ENCODE data around the gene CPTP. TPM values are rescaled to one million over a fixed set of nuclear protein-coding genes. Genes with fewer than 3 reads are reported as not detected.

CPTP gene
- total and polyA plus RNA-seq, 2 of the 13 experiments (the other 11 are each of a cell fraction or from before 2014, with no cell fraction given) = 5.5 to 9.3 TPM

DNA sequence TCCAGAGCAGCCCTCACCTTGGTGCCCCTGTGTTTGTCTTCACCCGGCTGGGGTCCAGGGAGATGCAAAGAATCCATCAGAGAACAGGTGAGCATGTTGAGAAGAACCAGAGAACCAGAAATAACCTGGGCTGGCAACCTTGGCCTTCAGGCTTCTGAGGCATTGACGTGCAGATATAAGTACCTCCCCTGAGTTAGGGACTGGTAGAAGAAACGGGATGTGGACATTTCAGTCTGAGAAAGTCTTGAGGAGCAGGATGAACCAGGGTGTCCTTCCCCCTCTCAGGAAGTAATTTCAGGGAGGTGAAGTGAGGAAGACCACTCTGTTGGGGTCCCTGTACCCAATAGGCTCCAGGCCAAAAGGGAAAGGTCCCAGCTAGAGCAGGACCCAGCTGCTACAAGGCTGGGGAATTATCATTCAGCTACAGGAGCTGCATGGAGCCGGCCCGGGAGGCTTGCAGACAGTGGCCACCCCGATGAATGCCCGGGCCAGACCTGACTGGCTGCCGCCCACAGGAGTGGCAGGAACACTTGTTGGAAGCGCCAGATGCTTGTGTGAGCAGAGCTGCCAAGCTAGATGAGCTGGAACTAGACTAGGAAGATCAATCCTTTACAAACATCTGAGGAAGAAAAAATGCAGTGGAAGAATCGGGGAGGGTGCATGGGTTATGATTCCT, 52.1 kb downstream of the CPTP start (continued):
- TF ChIP-seq ZNF232 (CRISPR knock-in tag; IDR thresholded peaks at IDR 0.05; ENCODE audit: borderline replicate concordance) (no peak), ZSCAN21 (CRISPR knock-in tag; IDR thresholded peaks at IDR 0.05; ENCODE audit: borderline replicate concordance) (0 out of 2 replicates have a peak, but pooled peaks have one; percentile 17)

DNA sequence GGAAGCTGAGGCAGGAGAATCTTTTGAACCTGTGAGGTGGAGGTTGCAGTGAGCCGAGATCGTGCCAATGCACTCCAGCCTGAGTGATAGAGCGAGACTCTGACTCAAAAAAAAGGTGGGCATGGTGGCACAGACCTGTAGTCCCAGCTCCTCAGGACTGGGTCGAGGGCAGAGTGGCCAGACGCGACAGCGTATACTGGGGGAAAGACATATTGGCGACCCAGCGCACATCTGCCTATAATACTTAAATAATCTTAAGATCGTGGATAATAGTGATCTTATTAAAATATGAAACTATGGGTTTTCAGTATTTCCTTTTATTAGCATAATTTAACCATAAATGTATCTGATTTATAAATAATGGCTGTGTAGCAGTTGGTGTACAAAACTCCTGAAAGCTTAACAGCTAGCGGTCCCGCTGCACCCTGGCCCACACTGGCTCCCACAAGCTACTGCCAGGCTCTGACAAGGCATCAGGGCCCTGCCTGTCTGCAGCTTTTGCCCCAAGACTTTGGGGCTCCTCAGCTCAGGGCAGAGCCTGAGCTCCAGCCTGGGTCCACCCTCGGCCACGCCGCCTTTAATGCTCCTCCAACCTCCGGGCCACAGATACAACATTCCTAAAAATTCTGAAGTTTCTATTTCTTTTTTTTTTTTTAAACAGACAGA, 53.1 kb downstream of the CPTP start:
- no peak for DNase-seq (ENCODE audit: low spot score)
- H3K4me1 ChIP-seq (ENCODE audit: insufficient read depth, low read length) = peaks cover 31% of the 10 kb centered on the region
- no peak overlapping the region for H3K4me3 ChIP-seq (replicated peaks in 1 of 3; ENCODE audit: insufficient read depth in 1 of 3, low read depth in 2 of 3, low read length in 3 of 3)
- BruUV-seq (replicated peaks) = no TSS peak
- no peak overlapping the region for H3K9ac ChIP-seq (ENCODE audit: insufficient read depth, low read depth, low read length)
- peaks cover 0 to 2% of the 10 kb centered on the region in 2 experiments; a peak in 1 of 5 replicates for H3K36me3 ChIP-seq (replicated peaks in 1 of 2; ENCODE audit: control insufficient read depth in 1 of 2, insufficient read depth in 2 of 2, low read length in 2 of 2)
- H3K27me3 ChIP-seq (ENCODE audit: control insufficient read depth in 1 of 2, insufficient read depth in 2 of 2, low read length in 2 of 2) = no peaks in the 10 kb centered on the region; a peak in 1 of 5 replicates
- no peak overlapping the region for H2AFZ ChIP-seq (ENCODE audit: low read length)
- in situ Hi-C loops (cut with HindIII; ENCODE audit: extremely low pct_ligation_motif_present, low pct_unique_long_range_greater_than_20kb) (no loop called here), intact Hi-C loops (cut with micrococcal nuclease; ENCODE audit: unreplicated experiment) (loop anchor here (2.0 kb wide), 1 partner anchor 21 kb away; the partner anchor contains the start of gene CCNL2)
- 95% methylated on average over 16 of the region's 16 CpGs for WGBS (ENCODE audit: low lambda C conversion rate)
- no peak for FAIRE-seq
- CTCF ChIA-PET (ENCODE audit: low intra/inter-chr PET ratio, low total read pairs) = no interaction called here
- H4K20me1 ChIP-seq (ENCODE audit: insufficient read depth, low read length) = no peaks in the 10 kb centered on the region
- TF ChIP-seq ZNF446 (CRISPR knock-in tag; IDR thresholded peaks at IDR 0.05) (no peak), ZNF672 (CRISPR knock-in tag; IDR thresholded peaks at IDR 0.05) (no peak), ZNF549 (CRISPR knock-in tag; IDR thresholded peaks at IDR 0.05) (no peak), HNRNPK (IDR thresholded peaks at IDR 0.05; ENCODE audit: low read depth, low read length, poor library complexity, severe bottlenecking) (no peak), MTF2 (CRISPR knock-in tag; IDR thresholded peaks at IDR 0.05; ENCODE audit: borderline replicate concordance) (no peak), PHB2 (IDR thresholded peaks at IDR 0.05; ENCODE audit: partially characterized antibody) (no peak), FOSL2 (CRISPR knock-in tag; IDR thresholded peaks at IDR 0.05) (no peak), HNRNPUL1 (IDR thresholded peaks at IDR 0.05; ENCODE audit: low read depth, low read length) (no peak), ZNF749 (CRISPR knock-in tag; IDR thresholded peaks at IDR 0.05; ENCODE audit: borderline replicate concordance) (no peak), GABPA (IDR thresholded peaks at IDR 0.05; ENCODE audit: low read depth, low read length) (no peak), GABPA (CRISPR knock-in tag; IDR thresholded peaks at IDR 0.05; ENCODE audit: low read depth) (no peak)
- no peaks in the 10 kb centered on the region for H3K9me3 ChIP-seq (ENCODE audit: low read length)
- no peak overlapping the region for H3K4me2 ChIP-seq (ENCODE audit: low read depth, low read length)
- ATAC-seq = no peak
- no peak overlapping the region for H3K27ac ChIP-seq (ENCODE audit: extremely low read length, insufficient read depth, low read length)
- peaks cover 16% of the 10 kb centered on the region for H3K79me2 ChIP-seq (ENCODE audit: insufficient read depth, low read length)
- POLR2A ChIA-PET = interaction anchor here (2.5 to 3.2 kb wide), 2 partner anchors 22 to 28 kb away, joined by 15 to 32 read pairs; partner anchors contain the start of genes CCNL2 and MRPL20

Small RNA genes lying within 50 kb of the gene (microRNA-seq; reads per million reads assigned to microRNA genes)
- 1.9 reads per million, percentile 8 among the genes with 10 or more reads in this experiment for gene MIR6726
- gene MIR6727 = not detected
- gene MIR6808 = 1.0 reads per million

Small RNA genes lying within 50 kb of the gene (small RNA-seq; reads per million reads assigned to genes)
- 0 reads per million in 3 experiments for gene MIR6726 (ENCODE audit: insufficient read depth in 2 of 3, insufficient read length in 3 of 3, low read depth in 2 of 3, low replicate concordance in 1 of 3)

Other genes starting within 250 kb of the CPTP start
- gene C1orf159, start 208.7 kb upstream of the CPTP start, total RNA-seq (2016; rRNA removed; fragmentation: Illumina TruSeq; extraction: Trizol) = 3.8 and 6.7 TPM in 2 replicates
- gene C1orf159, start 208.7 kb upstream of the CPTP start, polyA plus RNA-seq (2011; rRNA removed) = 3.8 and 4.2 TPM in 2 replicates
- gene TTLL10, start 150.9 kb upstream of the CPTP start, total RNA-seq (2016; rRNA removed; fragmentation: Illumina TruSeq; extraction: Trizol) = not detected in 2 replicates
- gene TTLL10, start 150.9 kb upstream of the CPTP start, polyA plus RNA-seq (2011; rRNA removed) = not detected in 2 replicates
- not detected in 2 replicates for gene TNFRSF18, start 118.2 kb upstream of the CPTP start, total RNA-seq (2016; rRNA removed; fragmentation: Illumina TruSeq; extraction: Trizol)
- not detected in 2 replicates for gene TNFRSF18, start 118.2 kb upstream of the CPTP start, polyA plus RNA-seq (2011; rRNA removed)
- not detected in 2 replicates for gene TNFRSF4, start 110.6 kb upstream of the CPTP start, total RNA-seq (2016; rRNA removed; fragmentation: Illumina TruSeq; extraction: Trizol)
- 0.21 TPM in 1 of 2 replicates, not detected in the other for gene TNFRSF4, start 110.6 kb upstream of the CPTP start, polyA plus RNA-seq (2011; rRNA removed)
- gene SDF4, start 92.8 kb upstream of the CPTP start, total RNA-seq (2016; rRNA removed; fragmentation: Illumina TruSeq; extraction: Trizol) = 45.3 and 107 TPM in 2 replicates
- 80.8 and 99.6 TPM in 2 replicates for gene SDF4, start 92.8 kb upstream of the CPTP start, polyA plus RNA-seq (2011; rRNA removed)
- gene B3GALT6, start 92.6 kb upstream of the CPTP start, total RNA-seq (2016; rRNA removed; fragmentation: Illumina TruSeq; extraction: Trizol) = 9.2 and 14.2 TPM in 2 replicates
- 3.9 and 5.8 TPM in 2 replicates for gene B3GALT6, start 92.6 kb upstream of the CPTP start, polyA plus RNA-seq (2011; rRNA removed)
- 0.29 and 0.64 TPM in 2 replicates for gene C1QTNF12, start 78.1 kb upstream of the CPTP start, total RNA-seq (2016; rRNA removed; fragmentation: Illumina TruSeq; extraction: Trizol)
- gene C1QTNF12, start 78.1 kb upstream of the CPTP start, polyA plus RNA-seq (2011; rRNA removed) = 0.18 and 0.29 TPM in 2 replicates
- gene UBE2J2, start 50.9 kb upstream of the CPTP start, total RNA-seq (2016; rRNA removed; fragmentation: Illumina TruSeq; extraction: Trizol) = 22.1 and 29.4 TPM in 2 replicates
- 25.4 and 28.8 TPM in 2 replicates for gene UBE2J2, start 50.9 kb upstream of the CPTP start, polyA plus RNA-seq (2011; rRNA removed)
- 0.93 and 2.6 TPM in 2 replicates for gene SCNN1D, start 44.4 kb upstream of the CPTP start, total RNA-seq (2016; rRNA removed; fragmentation: Illumina TruSeq; extraction: Trizol)
- gene SCNN1D, start 44.4 kb upstream of the CPTP start, polyA plus RNA-seq (2011; rRNA removed) = 2.3 and 4.7 TPM in 2 replicates
- gene ACAP3, start 16.9 kb upstream of the CPTP start, total RNA-seq (2016; rRNA removed; fragmentation: Illumina TruSeq; extraction: Trizol) = 16.4 and 29.4 TPM in 2 replicates
- 50.8 and 56.3 TPM in 2 replicates for gene ACAP3, start 16.9 kb upstream of the CPTP start, polyA plus RNA-seq (2011; rRNA removed)
- 21.7 and 22.2 TPM in 2 replicates for gene PUSL1, start 16.2 kb upstream of the CPTP start, total RNA-seq (2016; rRNA removed; fragmentation: Illumina TruSeq; extraction: Trizol)
- gene PUSL1, start 16.2 kb upstream of the CPTP start, polyA plus RNA-seq (2011; rRNA removed) = 8.3 and 9.8 TPM in 2 replicates
- 46.4 and 52.8 TPM in 2 replicates for gene INTS11, start 142 bp upstream of the CPTP start, total RNA-seq (2016; rRNA removed; fragmentation: Illumina TruSeq; extraction: Trizol)
- gene INTS11, start 142 bp upstream of the CPTP start, polyA plus RNA-seq (2011; rRNA removed) = 94.8 and 104 TPM in 2 replicates
- 0.15 TPM in 1 of 2 replicates, not detected in the other for gene TAS1R3, start 6.5 kb downstream of the CPTP start, total RNA-seq (2016; rRNA removed; fragmentation: Illumina TruSeq; extraction: Trizol)
- 0.13 and 0.20 TPM in 2 replicates for gene TAS1R3, start 6.5 kb downstream of the CPTP start, polyA plus RNA-seq (2011; rRNA removed)
- 42.8 and 60.4 TPM in 2 replicates for gene DVL1, start 24.6 kb downstream of the CPTP start, total RNA-seq (2016; rRNA removed; fragmentation: Illumina TruSeq; extraction: Trizol)
- gene DVL1, start 24.6 kb downstream of the CPTP start, polyA plus RNA-seq (2011; rRNA removed) = 30.8 and 49.5 TPM in 2 replicates
- gene MXRA8, start 33.8 kb downstream of the CPTP start, total RNA-seq (2016; rRNA removed; fragmentation: Illumina TruSeq; extraction: Trizol) = 5.4 and 19.8 TPM in 2 replicates
- 44.8 and 71.0 TPM in 2 replicates for gene MXRA8, start 33.8 kb downstream of the CPTP start, polyA plus RNA-seq (2011; rRNA removed)
- 161 and 175 TPM in 2 replicates for gene AURKAIP1, start 50.4 kb downstream of the CPTP start, total RNA-seq (2016; rRNA removed; fragmentation: Illumina TruSeq; extraction: Trizol)
- gene AURKAIP1, start 50.4 kb downstream of the CPTP start, polyA plus RNA-seq (2011; rRNA removed) = 64.6 and 69.5 TPM in 2 replicates
- 19.6 and 105 TPM in 2 replicates for gene CCNL2, start 74.5 kb downstream of the CPTP start, total RNA-seq (2016; rRNA removed; fragmentation: Illumina TruSeq; extraction: Trizol)
- 340 and 452 TPM in 2 replicates for gene CCNL2, start 74.5 kb downstream of the CPTP start, polyA plus RNA-seq (2011; rRNA removed)
- 127 and 175 TPM in 2 replicates for gene MRPL20, start 82.5 kb downstream of the CPTP start, total RNA-seq (2016; rRNA removed; fragmentation: Illumina TruSeq; extraction: Trizol)
- gene MRPL20, start 82.5 kb downstream of the CPTP start, polyA plus RNA-seq (2011; rRNA removed) = 59.0 and 59.2 TPM in 2 replicates
- 28.3 and 30.1 TPM in 2 replicates for gene ANKRD65, start 96.5 kb downstream of the CPTP start, total RNA-seq (2016; rRNA removed; fragmentation: Illumina TruSeq; extraction: Trizol)
- 12.1 and 13.2 TPM in 2 replicates for gene ANKRD65, start 96.5 kb downstream of the CPTP start, polyA plus RNA-seq (2011; rRNA removed)
- 25.1 and 57.5 TPM in 2 replicates for gene VWA1, start 110.9 kb downstream of the CPTP start, total RNA-seq (2016; rRNA removed; fragmentation: Illumina TruSeq; extraction: Trizol)
- 40.9 and 61.3 TPM in 2 replicates for gene VWA1, start 110.9 kb downstream of the CPTP start, polyA plus RNA-seq (2011; rRNA removed)
- gene ATAD3C, start 124.9 kb downstream of the CPTP start, total RNA-seq (2016; rRNA removed; fragmentation: Illumina TruSeq; extraction: Trizol) = 3.2 and 4.7 TPM in 2 replicates
- 2.4 and 3.5 TPM in 2 replicates for gene ATAD3C, start 124.9 kb downstream of the CPTP start, polyA plus RNA-seq (2011; rRNA removed)
- gene ATAD3B, start 147.0 kb downstream of the CPTP start, total RNA-seq (2016; rRNA removed; fragmentation: Illumina TruSeq; extraction: Trizol) = 21.1 and 31.1 TPM in 2 replicates
- gene ATAD3B, start 147.0 kb downstream of the CPTP start, polyA plus RNA-seq (2011; rRNA removed) = 9.6 and 15.4 TPM in 2 replicates
- 33.4 and 49.0 TPM in 2 replicates for gene ATAD3A, start 187.4 kb downstream of the CPTP start, total RNA-seq (2016; rRNA removed; fragmentation: Illumina TruSeq; extraction: Trizol)
- 10.6 and 15.5 TPM in 2 replicates for gene ATAD3A, start 187.4 kb downstream of the CPTP start, polyA plus RNA-seq (2011; rRNA removed)
- not detected in 2 replicates for gene TMEM240, start 215.8 kb downstream of the CPTP start, total RNA-seq (2016; rRNA removed; fragmentation: Illumina TruSeq; extraction: Trizol)
- 0.17 and 0.21 TPM in 2 replicates for gene TMEM240, start 215.8 kb downstream of the CPTP start, polyA plus RNA-seq (2011; rRNA removed)